GM18867 (cell line): ENCODE measurements around the gene SCARF2.
"Not testable (repeated sequence)": the region's sequence is repeated elsewhere in the genome, so short reads cannot be mapped to it uniquely, and the experiment has no call there.

ENCODE experiments used
- ATAC-seq: cut with Tn5 transposase; IDR thresholded peaks from one replicate; pipeline ENCODE4 v1.9.1; 2021; ENCODE audit warnings: mild to moderate bottlenecking, moderate library complexity; ENCODE audit not compliant: unreplicated experiment

The SCARF2 gene

DNA sequence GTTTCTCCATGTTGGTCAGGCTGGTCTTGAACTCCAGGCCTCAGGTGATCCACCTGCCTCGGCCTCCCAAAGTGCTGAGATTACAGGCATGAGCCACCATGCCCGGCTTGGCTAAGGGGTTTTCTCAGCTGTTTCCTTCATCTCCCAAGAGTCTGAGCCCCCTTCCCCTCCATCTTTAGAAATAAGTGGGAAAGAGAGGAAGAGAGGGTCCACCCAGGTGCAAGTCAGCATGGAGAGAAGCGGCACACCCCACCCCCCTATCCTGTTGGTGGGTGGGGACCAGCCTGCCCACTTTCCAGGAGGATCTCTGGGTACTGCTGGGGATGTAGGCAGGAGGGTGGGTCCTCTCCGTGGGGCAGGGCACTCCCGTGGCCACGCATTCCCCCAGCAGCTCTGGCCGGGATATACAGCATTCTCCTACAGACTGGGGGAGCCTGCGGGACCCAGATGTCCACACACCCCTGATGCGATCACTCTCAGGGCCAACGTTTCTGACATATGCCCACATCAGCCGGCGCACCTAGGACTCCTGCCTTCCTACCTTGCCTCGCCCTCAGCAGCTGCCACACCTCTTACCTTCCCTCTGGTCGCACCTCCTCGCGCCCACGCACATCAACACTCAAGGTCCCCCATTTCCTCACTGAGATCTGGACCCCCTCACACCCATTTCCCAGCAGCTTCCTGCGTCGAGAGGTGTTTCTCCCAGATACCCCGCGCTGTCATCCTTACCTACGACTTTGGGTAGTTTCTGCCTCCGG is 8.9 kb downstream of the SCARF2 start:
- ATAC-seq, result no peak

- no peak for ATAC-seq
Measured at GRCh38 chr22:20427945-20428417, 9.6 kb downstream of the SCARF2 start.

DNA sequence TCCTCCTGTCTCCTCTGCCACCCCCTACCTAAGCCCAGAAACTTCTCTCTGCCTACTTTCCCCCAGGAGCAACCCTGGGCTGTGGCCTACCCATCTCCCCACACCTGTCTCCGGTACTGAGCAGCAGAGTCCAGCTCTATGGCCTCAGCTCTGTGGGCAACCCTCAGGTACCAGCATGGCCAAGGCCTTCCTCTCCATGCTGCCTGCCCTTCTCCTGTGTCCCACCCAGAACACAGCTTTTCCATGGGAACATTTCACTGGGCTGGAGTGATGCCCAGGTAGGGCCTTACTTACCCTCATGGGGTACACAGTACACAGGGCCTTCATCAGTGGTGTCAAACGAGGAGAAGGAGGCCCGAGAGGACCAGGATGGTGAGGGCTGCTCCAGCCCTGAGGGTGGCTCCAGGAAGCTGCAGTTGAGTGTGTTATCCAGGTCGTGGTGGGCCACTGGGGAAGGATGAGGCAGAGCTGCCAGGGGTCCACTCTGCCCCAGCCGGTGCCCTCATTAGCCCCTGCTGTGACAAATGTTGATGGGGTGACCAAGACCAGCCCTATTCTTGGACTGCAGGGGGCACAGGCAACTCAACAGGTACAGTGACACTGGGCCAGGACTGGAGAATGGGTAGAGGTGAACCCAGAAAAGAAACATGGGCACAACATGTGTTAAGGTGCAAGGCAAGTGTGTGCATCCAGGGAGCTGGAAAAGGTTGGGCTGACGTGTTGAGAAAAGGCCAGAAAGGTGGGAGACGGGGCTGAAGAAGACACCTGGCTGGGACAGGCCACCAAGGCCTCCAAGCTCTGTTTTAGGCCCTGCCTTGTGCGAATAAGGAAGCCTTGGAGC is 10.3 kb downstream of the SCARF2 start:
- ATAC-seq, result no peak

GRCh38 chr22:20426259-20426615 is 11.4 kb downstream of the SCARF2 start:
- no peak for ATAC-seq

GRCh38 chr22:20425566-20426258 is 11.9 kb downstream of the SCARF2 start:
- ATAC-seq, result no peak

DNA sequence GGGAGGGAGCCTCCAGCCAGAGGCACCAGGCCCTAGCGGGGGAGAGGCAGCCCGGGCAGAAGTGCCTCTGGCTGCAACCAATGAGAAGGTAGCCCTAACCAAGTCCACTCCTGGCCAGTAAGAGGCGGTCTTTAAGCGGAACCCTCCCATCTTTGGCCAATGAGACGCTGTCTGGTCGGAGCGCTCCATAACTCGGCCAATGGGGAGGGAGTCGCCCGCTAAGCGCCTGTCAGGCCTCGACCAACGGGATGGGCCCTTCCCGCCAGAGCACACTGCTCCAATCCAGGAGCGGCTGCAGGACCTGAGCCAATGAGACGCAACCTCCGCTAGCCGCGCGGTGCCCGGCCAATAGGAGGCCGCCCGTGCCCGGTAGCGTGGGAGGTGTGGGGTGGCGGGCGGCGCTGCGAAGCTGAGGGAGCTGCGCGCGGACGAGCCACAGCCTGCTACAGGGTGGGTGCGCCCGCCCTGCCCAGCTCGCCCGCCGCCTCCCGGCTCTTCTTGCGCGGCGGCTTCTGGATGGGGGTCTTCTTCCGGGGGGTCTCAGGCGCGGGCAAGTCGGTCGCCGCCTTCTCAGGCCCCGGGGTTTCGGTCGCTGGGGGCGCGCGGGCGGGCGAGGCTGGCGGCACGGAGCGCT is 12.6 kb downstream of the SCARF2 start:
- ATAC-seq, result no peak

DNA sequence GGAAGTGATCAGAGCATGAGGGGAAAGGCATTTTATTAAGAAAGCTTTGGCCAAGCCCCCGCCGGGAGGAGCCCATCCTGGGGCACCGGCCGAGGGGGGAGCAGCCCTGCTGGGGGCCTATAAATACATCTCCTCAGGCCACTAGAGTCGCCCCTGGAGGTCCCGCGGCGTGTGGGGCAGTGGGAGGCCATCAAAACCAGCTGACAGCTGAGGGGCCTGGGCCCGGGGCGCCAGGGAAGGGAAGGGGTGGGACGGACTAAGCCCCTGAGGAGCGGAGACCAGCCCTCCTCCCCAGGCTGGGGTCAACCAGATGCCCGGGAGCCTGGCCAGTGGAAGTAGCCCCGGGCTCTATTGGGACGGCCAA is 13.1 kb downstream of the SCARF2 start:
- no peak for ATAC-seq

- no peak for ATAC-seq
Measured at GRCh38 chr22:20423906-20424551, 13.6 kb downstream of the SCARF2 start.

DNA sequence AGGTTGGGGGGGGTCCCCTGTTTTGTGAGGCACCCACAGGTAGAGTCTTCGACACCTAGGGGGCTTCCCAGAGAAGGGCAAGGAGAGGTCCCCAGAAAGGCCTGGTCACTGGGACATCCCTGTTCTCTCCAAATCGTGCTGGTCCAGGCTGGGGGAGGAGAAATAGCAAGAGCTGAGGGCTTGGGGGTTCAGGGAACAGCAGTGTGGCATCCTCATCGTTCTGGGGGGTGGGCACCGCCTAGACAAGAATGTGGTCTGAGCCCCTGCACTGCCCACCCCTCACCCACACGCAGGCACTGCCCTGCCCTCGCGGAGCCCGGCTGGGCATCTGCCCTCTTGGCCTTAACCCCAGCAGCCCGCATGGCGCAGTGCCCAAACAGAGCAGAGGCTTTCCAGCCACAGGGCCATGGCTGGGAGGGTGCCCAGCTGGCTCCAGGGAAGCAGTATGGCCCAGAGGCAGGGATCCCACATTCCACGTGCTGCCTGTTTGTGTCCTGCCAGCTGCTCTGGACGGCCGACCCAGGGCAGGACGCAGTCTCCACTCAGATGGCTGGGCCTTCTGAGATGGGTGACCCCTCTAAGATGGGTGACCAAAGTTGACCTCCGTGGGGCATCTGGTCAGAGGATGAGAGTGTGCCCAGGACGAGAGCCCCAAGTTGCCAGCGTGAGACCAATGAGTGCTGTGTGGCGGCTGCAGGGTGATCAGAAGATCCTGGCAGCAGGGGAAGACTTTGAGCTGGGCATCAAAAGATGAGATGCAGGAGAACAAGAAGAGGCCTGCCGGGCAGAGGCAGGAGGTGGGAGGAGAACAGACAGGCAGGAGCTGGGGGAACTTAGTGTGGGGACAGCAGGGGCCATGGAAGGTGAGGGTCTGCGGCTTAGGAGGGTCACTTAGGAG is 14.4 kb downstream of the SCARF2 start:
- no peak for ATAC-seq

DNA sequence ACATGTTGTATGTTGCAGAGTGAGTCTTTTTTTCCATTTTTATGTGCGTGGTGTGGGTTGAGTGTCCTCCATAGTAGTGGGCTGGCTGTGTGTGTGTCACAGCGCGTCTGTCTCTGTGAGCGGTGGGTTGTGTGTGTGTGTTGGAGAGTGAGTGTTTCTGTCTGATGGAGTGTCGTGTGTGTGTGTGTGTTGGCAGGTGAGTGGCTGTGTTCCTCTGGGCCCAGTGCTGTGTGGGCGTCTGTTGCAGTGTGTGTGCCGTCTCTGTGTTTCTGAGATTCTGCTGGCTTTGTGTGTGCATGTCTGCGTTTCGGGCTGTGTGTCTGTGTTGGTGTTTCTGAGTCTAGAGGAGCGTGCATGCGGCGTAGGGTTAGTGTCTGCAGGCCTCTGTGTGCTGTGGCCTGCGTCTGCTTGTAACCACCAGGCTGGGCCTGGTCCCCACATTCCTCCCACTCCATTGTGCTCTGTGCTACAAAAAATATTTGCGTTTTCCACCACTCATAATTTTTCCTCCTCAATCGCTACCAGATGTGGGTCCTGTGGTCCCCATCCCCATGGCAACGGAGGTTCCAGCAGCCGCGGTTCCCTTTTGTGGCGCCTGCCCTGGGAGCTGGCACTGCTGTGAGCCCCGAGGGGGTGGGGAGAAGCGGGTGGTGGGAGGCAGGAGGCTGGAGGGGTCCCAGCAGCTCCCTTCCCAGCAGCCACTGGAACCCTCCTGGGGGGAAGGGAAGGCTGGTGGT is 15.2 kb downstream of the SCARF2 start:
- ATAC-seq, result no peak

DNA sequence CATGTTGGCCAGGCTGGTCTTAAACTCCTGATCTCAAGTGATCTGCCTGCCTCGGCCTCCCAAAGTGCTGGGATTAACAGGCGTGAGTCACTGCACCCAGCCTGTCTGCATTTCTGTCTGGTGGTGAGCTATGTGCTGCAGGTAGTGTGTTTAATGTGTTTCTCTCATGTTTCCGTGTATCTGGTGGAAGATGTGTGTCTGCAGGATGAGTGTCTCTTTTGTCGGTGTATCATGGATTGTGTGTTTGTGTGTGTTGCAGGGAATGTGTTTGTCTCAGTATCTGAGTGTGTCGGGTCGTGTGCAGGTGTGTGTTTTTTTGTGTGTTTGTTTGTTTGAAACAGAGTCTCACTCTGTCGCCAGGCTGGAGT is 16.1 kb downstream of the SCARF2 start:
- no peak for ATAC-seq

DNA sequence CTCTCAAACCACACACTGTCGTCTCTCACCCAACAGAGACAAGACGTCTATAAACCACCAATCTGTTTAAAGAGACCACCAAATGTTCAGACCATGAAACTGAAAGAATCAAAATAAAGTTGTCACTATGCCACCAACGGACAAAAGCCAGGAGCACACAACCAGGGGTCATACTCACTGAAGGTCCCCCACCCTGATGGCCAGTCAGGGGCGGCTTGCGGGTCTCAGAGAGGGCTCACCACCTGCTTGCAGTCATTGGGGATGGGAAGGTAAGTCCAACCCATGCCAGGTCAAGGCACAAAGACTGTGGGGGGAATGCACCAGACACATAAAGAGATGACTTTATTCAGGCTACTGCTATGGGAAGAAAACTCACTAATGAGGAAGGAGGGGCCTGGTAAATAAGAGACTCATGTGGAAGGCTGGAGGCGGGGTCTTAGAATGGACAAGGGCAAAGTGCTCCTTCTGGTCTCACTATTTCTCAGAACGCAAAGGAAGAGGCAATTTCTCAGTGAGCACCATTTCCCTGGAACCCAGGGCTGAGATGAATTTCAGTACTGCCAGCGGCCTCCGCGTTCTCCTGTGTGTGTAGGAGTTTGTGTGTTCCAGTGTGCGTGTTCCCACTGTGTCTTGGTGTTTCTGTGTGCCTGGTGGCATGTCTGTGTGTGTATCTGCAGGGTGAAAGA is 17.3 kb downstream of the SCARF2 start:
- no peak for ATAC-seq

DNA sequence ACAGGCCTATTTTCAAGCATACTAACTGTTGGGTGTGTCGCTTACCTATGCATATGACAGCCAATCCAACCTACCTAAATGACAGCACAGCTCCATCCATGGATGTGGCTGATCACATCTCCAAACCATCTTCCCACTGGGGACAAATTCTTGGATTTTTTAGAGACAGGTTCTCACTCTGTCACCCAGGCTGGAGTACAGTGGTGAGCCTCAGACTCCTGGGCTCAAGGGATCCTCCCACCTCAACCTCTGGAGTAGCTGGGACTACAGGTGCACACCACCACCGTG is 18.0 kb downstream of the SCARF2 start:
- no peak for ATAC-seq

- no peak for ATAC-seq
Measured at GRCh38 chr22:20418211-20418788, 19.3 kb downstream of the SCARF2 start.

DNA sequence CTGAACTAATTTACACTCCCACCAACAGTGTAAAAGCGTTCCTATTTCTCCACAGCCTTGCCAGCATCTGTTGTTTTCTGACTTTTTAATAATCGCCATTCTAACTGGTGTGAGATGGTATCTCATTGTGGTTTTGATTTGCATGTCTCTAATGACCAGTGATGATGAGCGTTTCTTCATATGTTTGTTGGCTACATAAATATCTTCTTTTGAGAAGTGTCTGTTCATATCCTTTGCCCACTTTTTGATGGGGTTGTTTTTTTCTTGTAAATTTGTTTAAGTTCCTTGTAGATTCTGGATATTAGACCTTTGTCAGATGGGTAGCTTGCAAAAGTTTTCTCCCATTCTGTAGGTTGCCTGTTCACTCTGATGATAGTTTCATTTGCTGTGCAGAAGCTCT is 21.9 kb downstream of the SCARF2 start:
- not testable (repeated sequence) for ATAC-seq

DNA sequence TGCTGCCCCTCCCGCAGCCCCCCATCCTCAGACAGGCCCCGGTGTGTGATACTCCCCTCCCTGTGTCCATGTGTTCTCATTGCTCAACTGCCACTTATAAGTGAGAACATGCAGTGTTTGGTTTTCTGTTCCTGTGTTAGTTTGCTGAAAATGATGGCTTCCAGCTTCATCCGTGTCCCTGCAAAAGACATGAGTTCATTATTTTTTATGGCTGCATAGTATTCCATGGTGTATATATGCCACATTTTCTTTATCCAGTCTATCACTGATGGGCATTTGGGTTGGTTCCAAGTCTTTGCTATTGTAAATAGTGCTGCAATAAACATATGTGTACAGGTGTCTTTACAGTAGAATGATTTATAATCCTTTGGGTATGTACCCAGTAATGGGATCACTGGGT is 22.4 kb downstream of the SCARF2 start:
- ATAC-seq, result not testable (repeated sequence)

GRCh38 chr22:20414450-20414849 is 23.2 kb downstream of the SCARF2 start:
- no peak for ATAC-seq

DNA sequence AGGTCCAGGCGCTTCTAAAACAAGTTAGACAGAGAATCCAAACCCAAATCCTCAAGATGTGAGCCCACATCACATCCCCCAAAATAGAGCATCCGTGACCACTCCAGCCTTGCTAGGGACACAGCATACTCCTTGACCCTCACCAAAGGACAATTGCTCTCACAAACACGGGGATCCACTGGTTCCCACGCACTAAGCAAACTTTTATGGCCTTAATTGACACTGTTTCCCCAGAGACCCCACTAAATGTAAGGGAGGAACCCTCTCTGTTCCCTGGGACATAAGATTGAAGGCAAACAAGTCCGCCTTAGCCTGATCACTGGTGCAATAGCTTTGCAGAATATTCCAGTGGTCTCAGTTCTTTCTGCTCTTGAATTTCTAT is 23.6 kb downstream of the SCARF2 start:
- no peak for ATAC-seq
